HEK293T (cell line): Measurements from ENCODE around the gene CEP76.

Experiments
- ARNT ChIP-seq: fragments of 450-650 bp; IDR thresholded peaks from 2 replicates; pipeline ENCODE4 v1.6.1; 2017; ENCODE audit warnings: mild to moderate bottlenecking
- BHLHE40 ChIP-seq: fragments of 450-650 bp; IDR thresholded peaks from 2 replicates; pipeline ENCODE4 v1.6.1; 2016; ENCODE audit warnings: mild to moderate bottlenecking, moderate library complexity, borderline replicate concordance
- ELF4 ChIP-seq: fragments of 450-650 bp; IDR thresholded peaks from 2 replicates; pipeline ENCODE4 v1.6.1; 2017; ENCODE audit warnings: antibody characterized with exemption
- FOXK2 ChIP-seq: fragments of 450-650 bp; IDR thresholded peaks from 2 replicates; pipeline ENCODE4 v1.6.1; 2016; ENCODE audit warnings: mild to moderate bottlenecking
- FOXM1 ChIP-seq: fragments of 450-650 bp; IDR thresholded peaks from 2 replicates; pipeline ENCODE4 v1.6.1; 2017; ENCODE audit warnings: mild to moderate bottlenecking, borderline replicate concordance
- HDGF ChIP-seq: fragments of 450-650 bp; IDR thresholded peaks from 2 replicates; pipeline ENCODE4 v1.6.1; 2017; ENCODE audit warnings: antibody characterized with exemption, borderline replicate concordance
- L3MBTL2 ChIP-seq: fragments of 450-650 bp; conservative IDR thresholded peaks from 2 replicates; pipeline ENCODE4 v1.6.1; 2016; ENCODE audit warnings: mild to moderate bottlenecking
- LEF1 ChIP-seq: fragments of 450-650 bp; IDR thresholded peaks from 2 replicates; pipeline ENCODE4 v1.6.1; 2017; ENCODE audit warnings: mild to moderate bottlenecking, borderline replicate concordance
- SP1 ChIP-seq: fragments of 450-650 bp; IDR thresholded peaks from 2 replicates; pipeline ENCODE4 v1.6.1; 2017
- SUZ12 ChIP-seq: fragments of 450-650 bp; IDR thresholded peaks from 2 replicates; pipeline ENCODE4 v1.6.1; 2016; ENCODE audit warnings: mild to moderate bottlenecking
- TARDBP ChIP-seq: fragments of 450-650 bp; IDR thresholded peaks from 2 replicates; pipeline ENCODE4 v1.6.1; 2016
- ZNF384 ChIP-seq: fragments of 450-650 bp; IDR thresholded peaks from 2 replicates; pipeline ENCODE4 v1.6.1; 2016

DNA sequence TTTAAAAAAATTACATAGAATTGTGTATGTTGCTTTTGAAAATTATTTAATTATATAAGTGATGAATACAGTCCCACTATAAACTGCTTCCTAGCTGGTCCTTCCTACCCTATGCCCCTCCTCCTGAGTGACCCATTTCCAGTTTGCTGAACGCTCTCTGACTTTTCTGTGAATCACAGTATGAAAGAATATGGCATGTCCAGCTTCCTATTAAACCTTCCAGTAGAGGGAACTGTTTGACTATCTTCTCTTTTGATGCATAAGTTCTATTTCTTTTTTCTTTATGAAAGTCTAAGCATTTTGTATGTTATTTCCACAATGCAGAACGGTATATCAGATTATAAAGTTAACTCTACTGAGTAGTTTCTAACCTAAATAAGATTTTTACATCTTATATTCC, 41.6 kb upstream of the CEP76 start:
- no peak for TF ChIP-seq SP1
- TF ChIP-seq ARNT: no peak
- TF ChIP-seq SUZ12: no peak
- TF ChIP-seq BHLHE40: no peak
- TF ChIP-seq ELF4: no peak
- TF ChIP-seq FOXK2: no peak
- TF ChIP-seq FOXM1: no peak
- TF ChIP-seq L3MBTL2: no peak
- TF ChIP-seq TARDBP: no peak
- TF ChIP-seq ZNF384: no peak
- no peak for TF ChIP-seq HDGF
- no peak for TF ChIP-seq LEF1
